ENCODE data around the gene RIMBP3C.
"Not testable (repeated sequence)": the region's sequence is repeated elsewhere in the genome, so short reads cannot be mapped to it uniquely, and the experiment has no call there.

Gene RIMBP3C

GRCh38 chr22:21571679-21572078 lies 20.4 kb upstream of the RIMBP3C start:
- no peak for TF ChIP-seq CTCF (IDR thresholded peaks at IDR 0.05; ENCODE audit: control extremely low read depth, extremely low read depth, low read depth, missing control alignments)
- POLR2A ChIA-PET, result no interaction called here
- DNase-seq (ENCODE audit: extremely low spot score), result no peak
- CTCF ChIA-PET, result interaction anchor here (1.2 kb wide), 1 partner anchor 71 kb away, joined by 3 read pairs; no protein-coding TSS in a partner anchor

GRCh38 chr22:21570398-21570797 lies 19.1 kb upstream of the RIMBP3C start:
- ChIA-PET POLR2A (no interaction called here), CTCF (interaction anchor here (2.7 kb wide), 1 partner anchor 59 kb away, joined by 10 read pairs; no protein-coding TSS in a partner anchor)
- no peak for TF ChIP-seq CTCF (IDR thresholded peaks at IDR 0.05; ENCODE audit: control extremely low read depth, extremely low read depth, low read depth, missing control alignments)
- no peak for DNase-seq (ENCODE audit: extremely low spot score)

GRCh38 chr22:21569459-21570170 lies 18.4 kb upstream of the RIMBP3C start:
- POLR2A ChIA-PET, result interaction anchor here (0.7 to 1.0 kb wide), 3 partner anchors 10 to 17 kb away, joined by 3 to 10 read pairs (median 5); no protein-coding TSS in a partner anchor
- CTCF ChIA-PET, result interaction anchor here (2.0 to 2.7 kb wide), 3 partner anchors 60 to 77 kb away, joined by 4 to 10 read pairs (median 6); no protein-coding TSS in a partner anchor
- peak; percentile 12 for DNase-seq (ENCODE audit: extremely low spot score)
- no peak for TF ChIP-seq CTCF (IDR thresholded peaks at IDR 0.05; ENCODE audit: control extremely low read depth, extremely low read depth, low read depth, missing control alignments)

GRCh38 chr22:21569076-21569427 lies 17.8 kb upstream of the RIMBP3C start:
- DNase-seq (ENCODE audit: extremely low spot score), result not testable (repeated sequence)
- ChIA-PET POLR2A (interaction anchor here (0.7 to 1.0 kb wide), 2 partner anchors 10 to 11 kb away, joined by 5 to 10 read pairs; no protein-coding TSS in a partner anchor), CTCF (interaction anchor here (2.0 to 2.7 kb wide), 3 partner anchors 60 to 77 kb away, joined by 4 to 10 read pairs (median 6); no protein-coding TSS in a partner anchor)

GRCh38 chr22:21568347-21569075 lies 17.2 kb upstream of the RIMBP3C start:
- ChIA-PET POLR2A (interaction anchor here (0.7 to 1.0 kb wide), 2 partner anchors 11 kb away, joined by 5 to 10 read pairs; no protein-coding TSS in a partner anchor), CTCF (interaction anchor here (2.0 to 2.7 kb wide), 3 partner anchors 61 to 78 kb away, joined by 4 to 10 read pairs (median 6); no protein-coding TSS in a partner anchor)
- no peak for TF ChIP-seq CTCF (IDR thresholded peaks at IDR 0.05; ENCODE audit: control extremely low read depth, extremely low read depth, low read depth, missing control alignments)
- peak; percentile 24 for DNase-seq (ENCODE audit: extremely low spot score)

GRCh38 chr22:21567456-21568346 lies 16.4 kb upstream of the RIMBP3C start, which contains the start of gene UBE2L3:
TSS of gene UBE2L3 (plus strand) at chr22:21567714. CDS start at chr22:21567745, 31 bp downstream.
- CTCF ChIA-PET, result interaction anchor here (1.5 to 2.7 kb wide), 4 partner anchors 62 to 79 kb away, joined by 4 to 10 read pairs (median 5); partner anchors contain the start of gene SDF2L1
- DNase-seq (ENCODE audit: extremely low spot score), result peak; percentile 92
- POLR2A ChIA-PET, result no interaction called here

More at GRCh38 chr22:21567456-21568346, 16.4 kb upstream of the RIMBP3C start, which contains the start of gene UBE2L3:
- TF ChIP-seq CTCF (IDR thresholded peaks at IDR 0.05; ENCODE audit: control extremely low read depth, extremely low read depth, low read depth, missing control alignments), result no peak

Data from GM10248 (cell line).